ENCODE data around the gene MYT1.

GRCh38 chr20:64191002-64191401 lies 26.8 kb downstream of the MYT1 start:
- TF ChIP-seq CTCF (IDR thresholded peaks at IDR 0.05) (no peak), ZFX (IDR thresholded peaks at IDR 0.05; ENCODE audit: borderline replicate concordance) (no peak)

Data from 22Rv1 (cell line).